Thyroid gland (tissue), 4 donors: ENCODE results near the gene BMP4. TPM values are rescaled to one million over a fixed set of nuclear protein-coding genes. Genes with fewer than 3 reads are reported as not detected.

ENCODE experiments used
- DNase-seq, 2 donors: peaks; one replicate each; pipeline ENCODE4 v3.0.0-alpha.2; 2019
- H3K27ac ChIP-seq, 3 donors: fragments of 200-600 bp; sonication (generic); 1 replicate in 2 of 3; 2 replicates in 1 of 3; pipeline ENCODE4 v1.5.1; 2016 to 2019; ENCODE audit warnings: mild to moderate bottlenecking in 1 of 3, moderate library complexity in 1 of 3
- H3K27me3 ChIP-seq: fragments of 200-600 bp; sonication (generic); one replicate; pipeline ENCODE4 v1.5.1; 2019
- H3K36me3 ChIP-seq, 2 donors: fragments of 200-600 bp; sonication (generic); one replicate each; pipeline ENCODE4 v1.5.1; 2016 to 2019
- H3K4me1 ChIP-seq, 2 donors: fragments of 200-600 bp; sonication (generic); one replicate each; pipeline ENCODE4 v1.5.1; 2017 to 2019
- H3K4me3 ChIP-seq, 3 donors: fragments of 200-600 bp; sonication (generic); replicated peaks in 1 of 3; 1 replicate in 2 of 3; 2 replicates in 1 of 3; pipeline ENCODE4 v1.5.1; 2016; ENCODE audit warnings: mild to moderate bottlenecking in 1 of 3
- H3K9me3 ChIP-seq: fragments of 200-600 bp; sonication (generic); one replicate; pipeline ENCODE4 v1.5.1; 2017
- POLR2A ChIP-seq, 2 donors: fragments of 450-650 bp; IDR thresholded peaks; one replicate each; pipeline ENCODE4 v1.6.1; 2017; ENCODE audit warnings: antibody characterized with exemption in 2 of 2, mild to moderate bottlenecking in 2 of 2, moderate library complexity in 1 of 2
- WGBS, 2 donors: methylation state at CpG; one replicate each; pipeline ENCODE4 v1.1.5; 2017; 5-methylcytosine and 5-hydroxymethylcytosine counted together
- intact Hi-C: fragments of 100-400 bp; cut with DNase I; formaldehyde crosslinking; loops from one replicate; pipeline ENCODE4 v1.15.1; 2023
- total RNA-seq, 4 donors: library from RNA; depleted of rRNA; stranded (reverse); fragments of >200 nt; gene quantifications; one replicate each; pipeline ENCODE4 v1.2.3, GENCODE V29; 2016
- TF ChIP-seq, protein P1 (sequence below), 6 experiments: fragments of 200-600 bp in 3 of 6; fragments of 450-650 bp in 3 of 6; sonication (generic) in 3 of 6; IDR thresholded peaks; one replicate each; pipeline ENCODE4 v1.5.1; 2016 to 2019; ENCODE audit warnings: antibody characterized with exemption in 6 of 6, mild to moderate bottlenecking in 2 of 6, inconsistent platforms in 1 of 6, moderate library complexity in 1 of 6

BMP4 gene
- total RNA-seq: 10 to 100 TPM in 3 of 4 donors, 1 to 10 TPM in 1; 8.5 to 27.2 (median 11.6) TPM

DNA sequence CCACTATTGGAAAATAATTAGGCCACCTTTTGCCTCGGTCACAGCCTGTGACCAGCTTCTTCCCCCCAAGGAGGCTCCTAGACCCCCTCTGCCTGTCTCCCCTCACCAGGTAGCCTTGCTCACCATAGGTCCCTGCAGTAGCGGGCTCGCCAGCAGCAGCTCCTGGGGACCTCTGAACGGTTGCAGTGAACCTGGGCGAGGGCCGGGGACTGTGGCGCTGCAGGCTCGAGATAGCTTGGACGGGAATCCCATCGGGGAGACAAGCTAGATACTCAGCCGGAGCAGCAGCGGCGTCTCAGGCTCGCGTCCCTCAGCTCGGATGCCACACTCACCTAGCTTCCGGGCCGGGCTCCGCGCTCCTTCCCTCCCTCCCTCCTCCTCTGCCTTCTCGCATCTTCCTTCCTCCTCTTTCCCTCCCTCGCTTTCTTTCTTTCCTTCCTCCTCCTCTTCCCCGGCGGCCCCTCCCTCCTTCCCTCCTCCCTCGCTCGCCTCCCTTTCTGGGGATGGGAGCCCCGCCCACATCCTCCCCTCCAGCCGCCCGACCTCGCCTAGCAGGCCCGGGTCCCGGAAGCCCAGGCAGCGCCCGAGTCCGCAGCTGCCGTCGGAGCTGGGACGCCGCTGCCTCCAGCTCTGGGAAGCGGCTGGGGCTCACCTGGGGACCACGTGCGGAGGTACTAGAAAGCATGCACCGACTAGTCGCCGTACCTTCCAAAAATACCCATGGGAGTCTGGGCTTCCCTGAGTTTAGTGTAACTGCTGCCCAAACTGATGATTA, at the start of gene BMP4:
TSS of gene BMP4 (minus strand) at position 399 of the 775 bp plus-strand sequence. CDS start 4,603 bp downstream, outside the sequence.
- DNase-seq: peak; percentile 70
- peak within 1 kb of the TSS in 2 of 3 donors; percentile 13 to 57 for H3K27ac ChIP-seq
- H3K4me1 ChIP-seq: peaks cover 16 to 27% of the 10 kb centered on the region in 2 donors
- no peaks in the 10 kb centered on the region for H3K9me3 ChIP-seq
- 12% methylated on average over 36 to 45 of the region's 45 CpGs for WGBS, 2 donors
- no peaks in the 10 kb centered on the region for H3K36me3 ChIP-seq
- no peaks in the 10 kb centered on the region for H3K27me3 ChIP-seq
- intact Hi-C loops: loop anchor here (10.0 kb wide), 1 partner anchor 388 kb away; no protein-coding TSS in a partner anchor
- H3K4me3 ChIP-seq: peak within 1 kb of the TSS in 2 of 3 donors; percentile 42 to 64
- TF ChIP-seq, protein P1, sequence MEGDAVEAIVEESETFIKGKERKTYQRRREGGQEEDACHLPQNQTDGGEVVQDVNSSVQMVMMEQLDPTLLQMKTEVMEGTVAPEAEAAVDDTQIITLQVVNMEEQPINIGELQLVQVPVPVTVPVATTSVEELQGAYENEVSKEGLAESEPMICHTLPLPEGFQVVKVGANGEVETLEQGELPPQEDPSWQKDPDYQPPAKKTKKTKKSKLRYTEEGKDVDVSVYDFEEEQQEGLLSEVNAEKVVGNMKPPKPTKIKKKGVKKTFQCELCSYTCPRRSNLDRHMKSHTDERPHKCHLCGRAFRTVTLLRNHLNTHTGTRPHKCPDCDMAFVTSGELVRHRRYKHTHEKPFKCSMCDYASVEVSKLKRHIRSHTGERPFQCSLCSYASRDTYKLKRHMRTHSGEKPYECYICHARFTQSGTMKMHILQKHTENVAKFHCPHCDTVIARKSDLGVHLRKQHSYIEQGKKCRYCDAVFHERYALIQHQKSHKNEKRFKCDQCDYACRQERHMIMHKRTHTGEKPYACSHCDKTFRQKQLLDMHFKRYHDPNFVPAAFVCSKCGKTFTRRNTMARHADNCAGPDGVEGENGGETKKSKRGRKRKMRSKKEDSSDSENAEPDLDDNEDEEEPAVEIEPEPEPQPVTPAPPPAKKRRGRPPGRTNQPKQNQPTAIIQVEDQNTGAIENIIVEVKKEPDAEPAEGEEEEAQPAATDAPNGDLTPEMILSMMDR (IDR thresholded peaks at IDR 0.05): no peak
- peak in 1 of 2 donors; percentile 61 for TF ChIP-seq POLR2A (IDR thresholded peaks at IDR 0.05)

DNA sequence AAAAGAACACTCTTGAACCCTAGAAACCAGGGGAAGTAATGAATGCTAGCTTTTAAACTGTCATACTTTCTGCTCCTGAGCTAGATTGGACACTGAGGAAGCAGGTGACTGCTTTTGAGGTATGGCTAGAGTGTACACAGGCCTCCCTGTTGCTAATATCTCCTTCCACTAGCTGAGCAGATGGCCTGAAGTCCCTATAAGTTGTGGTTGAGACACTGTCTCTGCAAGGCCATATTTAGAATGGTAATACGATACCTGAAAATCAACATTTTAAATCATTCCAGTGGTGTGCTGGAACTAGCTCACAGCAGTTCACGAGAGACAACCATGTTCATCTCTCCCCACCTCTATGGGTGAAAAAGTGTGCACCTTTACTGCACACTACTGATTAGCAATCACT, 46.4 kb upstream of the BMP4 start:
- TF ChIP-seq POLR2A (IDR thresholded peaks at IDR 0.05): no peak
- TF ChIP-seq, protein P1 (IDR thresholded peaks at IDR 0.05): no peak
- Histone ChIP-seq H3K27ac (no peak overlapping the region), H3K36me3 (no peaks in the 10 kb centered on the region), H3K27me3 (no peaks in the 10 kb centered on the region), H3K9me3 (no peaks in the 10 kb centered on the region), H3K4me3 (no peak overlapping the region), H3K4me1 (no peaks in the 10 kb centered on the region)
- intact Hi-C loops: no loop called here
- DNase-seq: no peak
- 96 to 98% methylated on average over 2 of the region's 2 CpGs for WGBS, 2 donors

DNA sequence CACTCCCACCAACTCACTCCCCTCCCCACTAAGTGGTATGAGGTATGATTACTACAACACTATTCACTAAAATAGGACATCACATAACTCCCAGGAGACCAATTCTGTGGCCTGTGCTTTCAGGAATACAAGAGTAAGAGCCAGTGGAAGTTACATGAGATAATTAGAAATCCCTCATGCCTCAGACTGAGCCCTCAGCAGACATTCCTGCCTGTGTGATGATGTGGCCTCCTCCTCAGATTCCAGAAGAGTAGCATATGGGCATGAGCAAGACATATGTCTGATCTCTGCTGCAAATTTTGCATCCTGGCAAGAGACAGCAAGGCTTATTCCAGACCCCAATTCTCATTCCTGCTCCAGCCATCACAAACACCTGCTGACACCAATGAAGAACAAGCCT, 46.0 kb upstream of the BMP4 start:
- no peaks in the 10 kb centered on the region for H3K9me3 ChIP-seq
- no peak for TF ChIP-seq POLR2A (IDR thresholded peaks at IDR 0.05)
- TF ChIP-seq, protein P1 (IDR thresholded peaks at IDR 0.05): no peak
- intact Hi-C loops: no loop called here
- DNase-seq: no peak
- no peaks in the 10 kb centered on the region for H3K27me3 ChIP-seq
- H3K27ac ChIP-seq: no peak overlapping the region
- no peak overlapping the region for H3K4me3 ChIP-seq
- no peaks in the 10 kb centered on the region for H3K36me3 ChIP-seq
- no peaks in the 10 kb centered on the region for H3K4me1 ChIP-seq

DNA sequence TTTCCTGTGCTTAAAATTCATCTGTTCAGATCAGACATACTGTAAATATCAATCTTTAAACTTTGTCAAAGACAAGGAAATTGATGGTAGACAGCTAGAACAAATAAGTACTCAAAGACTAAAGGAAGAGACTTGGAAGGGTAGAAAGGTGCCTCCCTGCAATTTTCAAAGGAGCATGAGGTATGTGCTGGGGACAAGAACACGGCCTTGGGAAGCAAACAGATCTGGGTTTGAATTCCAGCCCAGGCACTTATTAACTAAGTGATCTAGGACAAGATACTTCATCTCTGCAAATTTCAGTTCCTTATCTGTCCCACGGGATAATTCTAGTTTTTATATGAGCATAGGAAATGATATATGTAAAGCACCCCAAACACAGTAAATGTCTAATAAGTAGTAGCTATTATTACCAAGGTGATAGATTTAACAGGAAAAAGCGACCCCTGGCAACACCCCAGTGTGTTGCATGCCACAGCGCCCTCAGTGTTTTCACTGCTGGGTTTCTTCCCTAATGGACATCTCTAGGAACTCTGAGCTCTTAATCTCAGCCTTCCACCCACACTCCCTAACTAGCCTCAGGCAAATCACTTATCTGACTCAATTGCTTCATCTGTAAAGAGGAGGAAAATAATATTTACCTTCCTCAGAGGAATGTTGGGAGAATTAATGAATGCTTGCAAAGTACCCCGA, 44.7 kb upstream of the BMP4 start:
- Histone ChIP-seq H3K36me3 (no peaks in the 10 kb centered on the region), H3K27ac (no peak overlapping the region), H3K4me1 (no peaks in the 10 kb centered on the region), H3K27me3 (no peaks in the 10 kb centered on the region), H3K4me3 (no peak overlapping the region), H3K9me3 (no peaks in the 10 kb centered on the region)
- intact Hi-C loops: no loop called here
- no peak for DNase-seq
- TF ChIP-seq, protein P1 (IDR thresholded peaks at IDR 0.05): no peak
- TF ChIP-seq POLR2A (IDR thresholded peaks at IDR 0.05): no peak
- 71 to 80% methylated on average over 5 of the region's 5 CpGs for WGBS, 2 donors

DNA sequence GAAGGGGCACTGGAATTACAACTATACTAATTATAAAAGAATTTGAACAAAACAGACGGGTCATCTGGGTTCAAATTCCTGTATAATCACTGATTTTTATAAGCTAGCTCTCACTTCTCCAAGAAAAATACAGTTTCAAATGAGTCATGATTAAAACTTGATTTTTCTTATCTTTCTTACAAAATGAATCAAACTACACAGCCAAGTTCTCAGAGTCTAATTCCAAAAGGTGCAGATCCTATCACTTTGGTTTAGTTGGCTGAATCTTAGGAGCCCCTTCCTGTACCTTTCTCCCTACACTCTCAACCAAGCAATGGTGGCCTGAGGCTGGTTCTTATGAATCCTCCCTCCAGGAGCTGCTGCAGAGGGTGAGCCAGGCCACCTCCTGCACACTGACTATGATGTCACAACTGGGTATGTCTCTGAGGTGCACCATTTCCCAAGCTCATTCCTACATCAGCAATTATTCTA, 43.8 kb upstream of the BMP4 start:
- no peaks in the 10 kb centered on the region for H3K9me3 ChIP-seq
- DNase-seq: no peak
- H3K27ac ChIP-seq: no peak overlapping the region
- intact Hi-C loops: no loop called here
- no peak overlapping the region for H3K4me3 ChIP-seq
- no peaks in the 10 kb centered on the region for H3K4me1 ChIP-seq
- no peak for TF ChIP-seq POLR2A (IDR thresholded peaks at IDR 0.05)
- TF ChIP-seq, protein P1 (IDR thresholded peaks at IDR 0.05): no peak
- no peaks in the 10 kb centered on the region for H3K36me3 ChIP-seq
- H3K27me3 ChIP-seq: no peaks in the 10 kb centered on the region
- WGBS, 2 donors: 80 to 82% methylated on average over 1 of the region's 1 CpG
